Gastroesophageal sphincter (tissue), 3 donors: Measurements from ENCODE around the gene HACD4.

ENCODE experiments used
- CTCF ChIP-seq, 4 experiments: fragments of 200-600 bp in 2 of 4; fragments of 450-650 bp in 2 of 4; sonication (generic) in 1 of 4; IDR thresholded peaks; one replicate each; pipeline ENCODE4 v1.5.1; 2017 to 2019; ENCODE audit warnings: antibody characterized with exemption in 4 of 4, mild to moderate bottlenecking in 2 of 4, moderate library complexity in 2 of 4
- EP300 ChIP-seq: sonication (generic); formaldehyde crosslinking; IDR thresholded peaks from one replicate; pipeline ENCODE4 v1.6.1; 2017; ENCODE audit warnings: antibody characterized with exemption, mild to moderate bottlenecking

GRCh38 chr9:20980832-20981455 lies 50.5 kb downstream of the HACD4 start:
- TF ChIP-seq CTCF (IDR thresholded peaks at IDR 0.05) = no peak
- no peak for TF ChIP-seq EP300
